Neural progenitor cell (in vitro differentiated cells): ENCODE measurements around the gene CAMKMT.

Source experiments
- EZH2 ChIP-seq: fragments of 200-600 bp; sonication (generic); IDR thresholded peaks from 2 replicates; pipeline ENCODE4 v1.6.1; 2017; ENCODE audit warnings: antibody characterized with exemption, mild to moderate bottlenecking, moderate library complexity
- EZH2phosphoT487 ChIP-seq: fragments of 200-600 bp; sonication (generic); IDR thresholded peaks from 2 replicates; pipeline ENCODE4 v1.6.1; 2017; ENCODE audit warnings: antibody characterized with exemption
- TF ChIP-seq, protein P1 (sequence below): fragments of 200-600 bp; sonication (generic); IDR thresholded peaks from 2 replicates; pipeline ENCODE4 v1.5.1; 2017; ENCODE audit warnings: antibody characterized with exemption, mild to moderate bottlenecking

DNA sequence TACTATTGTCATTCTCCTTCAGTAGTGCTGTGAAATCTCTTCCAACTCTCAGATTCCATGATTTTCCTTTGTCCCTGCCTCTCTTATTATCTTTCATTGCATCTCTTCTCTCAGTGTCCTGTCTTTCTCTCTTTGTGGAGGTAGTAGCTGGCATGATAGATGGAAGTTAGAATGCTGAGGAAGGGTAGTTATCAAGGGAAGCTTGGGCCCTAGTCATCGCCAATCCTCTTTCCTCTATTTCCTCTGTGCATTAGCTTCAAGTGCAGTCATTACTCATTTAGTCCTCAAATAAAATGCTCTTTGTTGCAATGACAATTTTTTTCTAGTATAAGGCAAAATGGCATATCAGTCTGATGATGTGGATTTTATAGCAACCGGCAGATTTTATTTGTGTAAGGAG is 207.7 kb downstream of the CAMKMT start:
- TF ChIP-seq, protein P1, sequence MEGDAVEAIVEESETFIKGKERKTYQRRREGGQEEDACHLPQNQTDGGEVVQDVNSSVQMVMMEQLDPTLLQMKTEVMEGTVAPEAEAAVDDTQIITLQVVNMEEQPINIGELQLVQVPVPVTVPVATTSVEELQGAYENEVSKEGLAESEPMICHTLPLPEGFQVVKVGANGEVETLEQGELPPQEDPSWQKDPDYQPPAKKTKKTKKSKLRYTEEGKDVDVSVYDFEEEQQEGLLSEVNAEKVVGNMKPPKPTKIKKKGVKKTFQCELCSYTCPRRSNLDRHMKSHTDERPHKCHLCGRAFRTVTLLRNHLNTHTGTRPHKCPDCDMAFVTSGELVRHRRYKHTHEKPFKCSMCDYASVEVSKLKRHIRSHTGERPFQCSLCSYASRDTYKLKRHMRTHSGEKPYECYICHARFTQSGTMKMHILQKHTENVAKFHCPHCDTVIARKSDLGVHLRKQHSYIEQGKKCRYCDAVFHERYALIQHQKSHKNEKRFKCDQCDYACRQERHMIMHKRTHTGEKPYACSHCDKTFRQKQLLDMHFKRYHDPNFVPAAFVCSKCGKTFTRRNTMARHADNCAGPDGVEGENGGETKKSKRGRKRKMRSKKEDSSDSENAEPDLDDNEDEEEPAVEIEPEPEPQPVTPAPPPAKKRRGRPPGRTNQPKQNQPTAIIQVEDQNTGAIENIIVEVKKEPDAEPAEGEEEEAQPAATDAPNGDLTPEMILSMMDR: no peak
- TF ChIP-seq EZH2: no peak
- no peak for TF ChIP-seq EZH2phosphoT487
